Mucosa of descending colon (tissue), 3 donors: ENCODE results near the gene CAPN11. TPM values are rescaled to one million over a fixed set of nuclear protein-coding genes. Genes with fewer than 3 reads are reported as not detected.
"Not testable (repeated sequence)": the region's sequence is repeated elsewhere in the genome, so short reads cannot be mapped to it uniquely, and the experiment has no call there.

ENCODE experiments used
- ATAC-seq: fragments of 200-7000 bp; cut with Tn5 transposase; one replicate; pipeline ENCODE4 v1.9.1; 2020; ENCODE audit warnings: mild to moderate bottlenecking, moderate library complexity
- DNase-seq, 3 donors: peaks; one replicate each; pipeline ENCODE4 v3.0.0-alpha.2; 2020
- H3K36me3 ChIP-seq: fragments of 200-600 bp; one replicate; pipeline ENCODE4 v1.8.0; 2021; ENCODE audit warnings: low read depth, mild to moderate bottlenecking
- H3K4me1 ChIP-seq: fragments of 200-600 bp; one replicate; pipeline ENCODE4 v1.8.0; 2021; ENCODE audit warnings: low read depth, mild to moderate bottlenecking
- H3K4me3 ChIP-seq: fragments of 200-600 bp; one replicate; pipeline ENCODE4 v1.8.0; 2021; ENCODE audit warnings: mild to moderate bottlenecking
- H3K9me3 ChIP-seq: fragments of 200-600 bp; one replicate; pipeline ENCODE4 v1.8.0; 2021; ENCODE audit warnings: mild to moderate bottlenecking
- CTCF ChIP-seq: fragments of 200-600 bp; IDR thresholded peaks from one replicate; pipeline ENCODE4 v1.8.0; 2022; ENCODE audit warnings: antibody characterized with exemption, mild to moderate bottlenecking
- intact Hi-C, 2 donors: fragments of 100-400 bp; cut with DNase I in 1 of 2; cut with micrococcal nuclease in 1 of 2; formaldehyde crosslinking; loops; one replicate each; pipeline versions ENCODE4 v1.11.0 to v1.11.1; 2022; cut with DNase I, micrococcal nuclease
- total RNA-seq, 3 donors: library from RNA; stranded (reverse); fragmentation: NEBNext Ultra II Directional in 2 of 3; extraction: Animal tissue kit (Norgen Biotek cat#: 25700) in 2 of 3; gene quantifications; one replicate each; pipeline versions ENCODE4 v1.2.1 to v1.2.4, GENCODE V29; 2021 to 2023
- donor health status: DM: no; HTN: no; CAD: no; lungs with moderate emphysema.
- donor health status: DM: no; HTN: no; CAD: no.
- donor health status: DM: no; HTN: yes; CAD: no.

The CAPN11 gene
- total RNA-seq, 3 donors from 2014 or later: 0.35 to 1.2 (median 1.1) TPM

GRCh38 chr6:44180406-44180805, 21.8 kb downstream of the CAPN11 start:
- H3K9me3 ChIP-seq: no peaks in the 10 kb centered on the region
- H3K4me3 ChIP-seq: no peak overlapping the region
- no peak for DNase-seq
- no peak for TF ChIP-seq CTCF
- no peaks in the 10 kb centered on the region for H3K36me3 ChIP-seq
- no peak for ATAC-seq
- H3K4me1 ChIP-seq: no peaks in the 10 kb centered on the region
- intact Hi-C loops: no loop called here

GRCh38 chr6:44180886-44181285, 22.3 kb downstream of the CAPN11 start:
- intact Hi-C loops: no loop called here
- no peak for TF ChIP-seq CTCF

GRCh38 chr6:44181784-44182183, 23.2 kb downstream of the CAPN11 start:
- H3K4me1 ChIP-seq, H3K4me3 ChIP-seq, ATAC-seq, H3K36me3 ChIP-seq, DNase-seq, H3K9me3 ChIP-seq, intact Hi-C loops: not testable (repeated sequence)

More at GRCh38 chr6:44180886-44181285, 22.3 kb downstream of the CAPN11 start:
- Histone ChIP-seq H3K9me3 (no peaks in the 10 kb centered on the region), H3K36me3 (no peaks in the 10 kb centered on the region), H3K4me1 (no peaks in the 10 kb centered on the region), H3K4me3 (no peak overlapping the region)
- no peak for ATAC-seq
- no peak for DNase-seq

- ATAC-seq (no peak), DNase-seq (no peak)
- TF ChIP-seq CTCF: no peak
- H3K36me3 ChIP-seq: no peaks in the 10 kb centered on the region
- H3K4me3 ChIP-seq: no peak overlapping the region
- intact Hi-C loops: no loop called here
- H3K9me3 ChIP-seq: no peaks in the 10 kb centered on the region
- H3K4me1 ChIP-seq: no peaks in the 10 kb centered on the region
Measured at GRCh38 chr6:44182911-44183390, 24.3 kb downstream of the CAPN11 start.

- no peaks in the 10 kb centered on the region for H3K36me3 ChIP-seq
Measured at GRCh38 chr6:44183783-44184182, 25.2 kb downstream of the CAPN11 start.

GRCh38 chr6:44185356-44185755, 26.7 kb downstream of the CAPN11 start:
- H3K36me3 ChIP-seq, H3K4me3 ChIP-seq, intact Hi-C loops, H3K4me1 ChIP-seq, H3K9me3 ChIP-seq, DNase-seq: not testable (repeated sequence)
- peak; percentile 28 for ATAC-seq

More at GRCh38 chr6:44183783-44184182, 25.2 kb downstream of the CAPN11 start:
- Histone ChIP-seq H3K9me3 (no peaks in the 10 kb centered on the region), H3K4me1 (no peaks in the 10 kb centered on the region), H3K4me3 (no peak overlapping the region)
- intact Hi-C loops: no loop called here
- no peak for TF ChIP-seq CTCF
- DNase-seq: no peak
- no peak for ATAC-seq
